OCI-LY7 (cell line): ENCODE measurements around the gene MAPK13. TPM values are rescaled to one million over a fixed set of nuclear protein-coding genes. Genes with fewer than 3 reads are reported as not detected.

Experiments
- BruUV-seq: library from RNA; stranded (reverse); fragments of 400-500 nt; replicated peaks from 2 replicates; lab custom pipeline; 2021; lab: Mats Ljungman, UMichigan
- CTCF ChIA-PET: fragments of 300-600 bp; sonication (Branson Sonifier 250); formaldehyde crosslinking; loops from one replicate; lab custom pipeline; 2022; ENCODE audit warnings: antibody characterized with exemption; ENCODE audit not compliant: unreplicated experiment; lab: Charles Lee
- POLR2A ChIA-PET: fragments of 300-600 bp; sonication (Branson Sonifier 250); formaldehyde crosslinking; loops from one replicate; lab custom pipeline; 2022; ENCODE audit warnings: antibody characterized with exemption; lab: Charles Lee
- DNase-seq: peaks from one replicate; pipeline ENCODE4 v3.0.0-alpha.2; 2015; ENCODE audit warnings: low spot score
- H2AFZ ChIP-seq: fragments of 200-600 bp; sonication (generic), shearing (Covaris generic); 2 replicates; pipeline ENCODE4 v1.6.1; 2014; ENCODE audit warnings: mild to moderate bottlenecking, antibody characterized with exemption, low read length, moderate library complexity
- H3K27ac ChIP-seq: fragments of 200-600 bp; sonication (generic); 2 replicates; pipeline ENCODE4 v1.5.1; 2014; ENCODE audit warnings: mixed run types, low read depth, mild to moderate bottlenecking, moderate library complexity, low read length, inconsistent platforms; ENCODE audit not compliant: poor library complexity, severe bottlenecking
- H3K36me3 ChIP-seq: fragments of 200-600 bp; sonication (generic); 2 replicates; pipeline ENCODE4 v1.6.1; 2014; ENCODE audit warnings: mild to moderate bottlenecking, antibody characterized with exemption, low read length, moderate library complexity, mixed read lengths; ENCODE audit not compliant: insufficient read depth
- H3K4me1 ChIP-seq: fragments of 200-600 bp; sonication (generic); 2 replicates; pipeline ENCODE4 v1.5.1; 2014; ENCODE audit warnings: mild to moderate bottlenecking, low read length; ENCODE audit not compliant: insufficient read depth, poor library complexity, severe bottlenecking
- H3K4me2 ChIP-seq: fragments of 200-600 bp; sonication (generic); 2 replicates; pipeline ENCODE4 v1.6.1; 2014; ENCODE audit warnings: mild to moderate bottlenecking, low read length
- H3K4me3 ChIP-seq: fragments of 200-600 bp; sonication (generic); 2 replicates; pipeline ENCODE4 v1.5.1; 2014; ENCODE audit warnings: mild to moderate bottlenecking, low read depth, low read length; ENCODE audit not compliant: poor library complexity, severe bottlenecking
- H3K79me2 ChIP-seq: fragments of 200-600 bp; sonication (generic); 2 replicates; pipeline ENCODE4 v1.6.1; 2016; ENCODE audit warnings: low read depth, mild to moderate bottlenecking, low read length, moderate library complexity, mixed read lengths; ENCODE audit not compliant: insufficient read depth
- H3K9me2 ChIP-seq: fragments of 200-600 bp; sonication (generic); 2 replicates; pipeline ENCODE4 v1.6.1; 2016; ENCODE audit warnings: mild to moderate bottlenecking, low read length, mixed read lengths; ENCODE audit not compliant: insufficient read depth
- H3K9me3 ChIP-seq: fragments of 200-600 bp; sonication (generic); 2 replicates; pipeline ENCODE4 v1.6.1; 2014; ENCODE audit warnings: mild to moderate bottlenecking, mixed run types, low read length, mixed read lengths
- H4K20me1 ChIP-seq: fragments of 200-600 bp; sonication (generic); 2 replicates; pipeline ENCODE4 v1.6.1; 2014; ENCODE audit warnings: mild to moderate bottlenecking, antibody characterized with exemption, low read length, moderate library complexity, mixed read lengths; ENCODE audit not compliant: insufficient read depth
- EZH2phosphoT487 ChIP-seq: fragments of 200-600 bp; sonication (generic); IDR thresholded peaks from 2 replicates; pipeline ENCODE4 v1.6.1; 2018; ENCODE audit warnings: low read depth, borderline replicate concordance, mild to moderate bottlenecking, mixed run types, antibody characterized with exemption, low read length, moderate library complexity, mixed read lengths
- intact Hi-C: fragments of 100-400 bp; cut with micrococcal nuclease; formaldehyde crosslinking; loops from one replicate; pipeline ENCODE4 v1.10.0; 2022; ENCODE audit not compliant: unreplicated experiment
- total RNA-seq, 2 experiments: library from RNA; depleted of rRNA in 1 of 2; stranded (reverse); fragments of >200 nt in 1 of 2; shearing (Covaris generic) in 1 of 2; gene quantifications; 2 replicates each; pipeline ENCODE4 v1.2.3, GENCODE V29; 2014 to 2022
- TF ChIP-seq, protein P1 (sequence below): fragments of 200-600 bp; sonication (generic); conservative IDR thresholded peaks from 2 replicates; pipeline ENCODE4 v1.5.1; 2014; ENCODE audit warnings: mild to moderate bottlenecking, antibody characterized with exemption, low read length, moderate library complexity, mixed read lengths

The MAPK13 gene
- total RNA-seq, 2 experiments from 2014 or later = 0.88 to 1.8 TPM

- ChIA-PET POLR2A (interaction anchor here (0.7 kb wide), 1 partner anchor 15 kb away, joined by 3 read pairs; no protein-coding TSS in a partner anchor), CTCF (no interaction called here)
- DNase-seq = no peak
- no peak for TF ChIP-seq EZH2phosphoT487
- TF ChIP-seq, protein P1, sequence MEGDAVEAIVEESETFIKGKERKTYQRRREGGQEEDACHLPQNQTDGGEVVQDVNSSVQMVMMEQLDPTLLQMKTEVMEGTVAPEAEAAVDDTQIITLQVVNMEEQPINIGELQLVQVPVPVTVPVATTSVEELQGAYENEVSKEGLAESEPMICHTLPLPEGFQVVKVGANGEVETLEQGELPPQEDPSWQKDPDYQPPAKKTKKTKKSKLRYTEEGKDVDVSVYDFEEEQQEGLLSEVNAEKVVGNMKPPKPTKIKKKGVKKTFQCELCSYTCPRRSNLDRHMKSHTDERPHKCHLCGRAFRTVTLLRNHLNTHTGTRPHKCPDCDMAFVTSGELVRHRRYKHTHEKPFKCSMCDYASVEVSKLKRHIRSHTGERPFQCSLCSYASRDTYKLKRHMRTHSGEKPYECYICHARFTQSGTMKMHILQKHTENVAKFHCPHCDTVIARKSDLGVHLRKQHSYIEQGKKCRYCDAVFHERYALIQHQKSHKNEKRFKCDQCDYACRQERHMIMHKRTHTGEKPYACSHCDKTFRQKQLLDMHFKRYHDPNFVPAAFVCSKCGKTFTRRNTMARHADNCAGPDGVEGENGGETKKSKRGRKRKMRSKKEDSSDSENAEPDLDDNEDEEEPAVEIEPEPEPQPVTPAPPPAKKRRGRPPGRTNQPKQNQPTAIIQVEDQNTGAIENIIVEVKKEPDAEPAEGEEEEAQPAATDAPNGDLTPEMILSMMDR = no peak
- no TSS peak for BruUV-seq
- H4K20me1 ChIP-seq = no peaks in the 10 kb centered on the region
- H2AFZ ChIP-seq = no peak overlapping the region
- H3K79me2 ChIP-seq = no peaks in the 10 kb centered on the region
- H3K4me3 ChIP-seq = no peak overlapping the region
- H3K4me2 ChIP-seq = no peak overlapping the region
- H3K9me3 ChIP-seq = 0 out of 2 replicates have a peak, but pooled peaks cover 4% of the 10 kb centered on the region
- H3K36me3 ChIP-seq = no peaks in the 10 kb centered on the region
- H3K4me1 ChIP-seq = no peaks in the 10 kb centered on the region
- no peaks in the 10 kb centered on the region for H3K9me2 ChIP-seq
- intact Hi-C loops = no loop called here
- no peak overlapping the region for H3K27ac ChIP-seq
Observed at GRCh38 chr6:36170704-36171103, 40.4 kb downstream of the MAPK13 start.

- no TSS peak for BruUV-seq
- POLR2A ChIA-PET = interaction anchor here (0.7 to 1.4 kb wide), 2 partner anchors 16 to 24 kb away, joined by 3 to 6 read pairs; no protein-coding TSS in a partner anchor
Observed at GRCh38 chr6:36171573-36171972, 41.3 kb downstream of the MAPK13 start.

GRCh38 chr6:36177166-36177565, 46.9 kb downstream of the MAPK13 start:
- no TSS peak for BruUV-seq

More at GRCh38 chr6:36171573-36171972, 41.3 kb downstream of the MAPK13 start:
- H3K9me3 ChIP-seq = 0 out of 2 replicates have a peak, but pooled peaks cover 4% of the 10 kb centered on the region
- H3K9me2 ChIP-seq = no peaks in the 10 kb centered on the region
- no peak overlapping the region for H3K4me3 ChIP-seq
- H3K4me1 ChIP-seq = no peaks in the 10 kb centered on the region
- no peak overlapping the region for H3K27ac ChIP-seq
- no peak for DNase-seq
- no peaks in the 10 kb centered on the region for H3K36me3 ChIP-seq
- H2AFZ ChIP-seq = no peak overlapping the region
- no peaks in the 10 kb centered on the region for H3K79me2 ChIP-seq
- CTCF ChIA-PET = no interaction called here
- no peak for TF ChIP-seq EZH2phosphoT487
- TF ChIP-seq, protein P1 = no peak
- intact Hi-C loops = no loop called here
- no peak overlapping the region for H3K4me2 ChIP-seq
- H4K20me1 ChIP-seq = no peaks in the 10 kb centered on the region

More at GRCh38 chr6:36177166-36177565, 46.9 kb downstream of the MAPK13 start:
- no peak overlapping the region for H3K4me2 ChIP-seq
- intact Hi-C loops = no loop called here
- H3K9me2 ChIP-seq = no peaks in the 10 kb centered on the region
- DNase-seq = no peak
- no peaks in the 10 kb centered on the region for H3K36me3 ChIP-seq
- ChIA-PET CTCF (no interaction called here), POLR2A (no interaction called here)
- no peak overlapping the region for H2AFZ ChIP-seq
- no peaks in the 10 kb centered on the region for H4K20me1 ChIP-seq
- no peaks in the 10 kb centered on the region for H3K79me2 ChIP-seq
- H3K4me3 ChIP-seq = no peak overlapping the region
- no peaks in the 10 kb centered on the region for H3K4me1 ChIP-seq
- TF ChIP-seq EZH2phosphoT487 = no peak
- TF ChIP-seq, protein P1 = no peak
- H3K27ac ChIP-seq = no peak overlapping the region
- peaks cover 13% of the 10 kb centered on the region for H3K9me3 ChIP-seq
